DND-41 (cell line): ENCODE data around the gene STK11.

Source experiments
- ATAC-seq: fragments of 200-7000 bp; cut with Tn5 transposase; 3 replicates; pipeline ENCODE4 v1.9.1; 2021; ENCODE audit warnings: low read depth; ENCODE audit not compliant: insufficient read depth
- DNase-seq: peaks from one replicate; pipeline ENCODE4 v3.0.0-alpha.2; 2020
- H2AFZ ChIP-seq: 2 replicates; pipeline ENCODE4 v1.6.0; 2012; ENCODE audit warnings: low read depth, low read length
- H3K27ac ChIP-seq: 2 replicates; pipeline ENCODE4 v1.5.1; 2012; ENCODE audit warnings: low read length, inconsistent platforms
- H3K27me3 ChIP-seq: fragments of 200-600 bp; sonication (generic); 2 replicates; pipeline ENCODE4 v1.6.0; 2012; ENCODE audit warnings: low read length, mild to moderate bottlenecking, inconsistent platforms; ENCODE audit not compliant: insufficient read depth, poor library complexity
- H3K36me3 ChIP-seq: 2 replicates; pipeline ENCODE4 v1.5.1; 2012; ENCODE audit warnings: low read length, inconsistent platforms; ENCODE audit not compliant: insufficient read depth
- H3K4me1 ChIP-seq: 2 replicates; pipeline ENCODE4 v1.5.1; 2012; ENCODE audit warnings: mild to moderate bottlenecking, low read length; ENCODE audit not compliant: insufficient read depth
- H3K4me2 ChIP-seq: 2 replicates; pipeline ENCODE4 v1.6.0; 2012; ENCODE audit warnings: mild to moderate bottlenecking, moderate library complexity, low read length, inconsistent platforms; ENCODE audit not compliant: insufficient read depth
- H3K4me3 ChIP-seq, 2 experiments: fragments of 200-600 bp in 1 of 2; shearing (Covaris generic) in 1 of 2; 2 replicates each; pipeline ENCODE4 v1.5.1; 2012 to 2016; ENCODE audit warnings: inconsistent platforms in 2 of 2, low read length in 2 of 2, mild to moderate bottlenecking in 2 of 2, low read depth in 1 of 2, moderate library complexity in 1 of 2
- H3K79me2 ChIP-seq: 2 replicates; pipeline ENCODE4 v1.6.0; 2012; ENCODE audit warnings: low read length, inconsistent platforms; ENCODE audit not compliant: insufficient read depth
- H3K9ac ChIP-seq: 2 replicates; pipeline ENCODE4 v1.6.0; 2012; ENCODE audit warnings: low read depth, mild to moderate bottlenecking, inconsistent platforms, low read length, moderate library complexity
- H3K9me3 ChIP-seq: 2 replicates; pipeline ENCODE4 v1.5.1; 2012; ENCODE audit warnings: low read length, moderate library complexity, mild to moderate bottlenecking, inconsistent platforms; ENCODE audit not compliant: insufficient read depth, severe bottlenecking
- H4K20me1 ChIP-seq: 2 replicates; pipeline ENCODE4 v1.6.0; 2012; ENCODE audit warnings: low read length; ENCODE audit not compliant: insufficient read depth
- EZH2 ChIP-seq: IDR thresholded peaks from 3 replicates; pipeline ENCODE4 v1.6.1; 2012; ENCODE audit warnings: borderline replicate concordance, low read depth, mild to moderate bottlenecking, moderate library complexity, low read length, inconsistent platforms; ENCODE audit not compliant: severe bottlenecking
- TF ChIP-seq, protein P1 (sequence below): IDR thresholded peaks from 2 replicates; pipeline ENCODE4 v1.5.1; 2012; ENCODE audit warnings: borderline replicate concordance, low read length, moderate library complexity, mild to moderate bottlenecking; ENCODE audit not compliant: poor library complexity, severe bottlenecking; ENCODE audit errors: extremely low read depth

STK11 gene

DNA sequence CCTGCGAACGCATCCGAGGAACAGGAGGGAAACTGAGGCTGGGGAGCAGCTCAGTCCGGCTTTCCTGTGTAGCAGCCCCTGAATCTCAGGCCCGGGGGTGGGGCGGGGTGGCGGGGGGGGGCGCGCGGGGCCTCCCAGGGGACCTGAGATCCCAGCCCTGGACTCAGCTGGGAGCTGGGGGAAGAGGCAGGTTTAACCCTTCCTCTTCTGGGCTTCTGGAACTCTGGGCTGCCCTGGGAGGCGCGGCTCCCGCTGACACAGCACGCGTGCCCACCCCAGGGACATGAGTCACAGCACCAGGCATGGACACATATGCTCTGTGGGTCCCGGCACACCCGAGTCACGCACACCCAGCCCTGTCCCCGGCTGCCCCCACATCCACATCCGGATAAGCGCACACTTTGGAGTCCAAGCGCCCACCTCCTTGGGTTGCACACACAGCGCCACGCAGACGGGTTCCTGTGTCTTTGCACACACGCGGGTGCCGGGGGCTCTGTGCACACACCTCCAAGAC lies 60.1 kb downstream of the STK11 start:
- peaks cover 17% of the 10 kb centered on the region for H3K79me2 ChIP-seq
- H3K4me3 ChIP-seq = no peak overlapping the region
- H2AFZ ChIP-seq = no peak overlapping the region
- no peak overlapping the region for H3K9ac ChIP-seq
- peaks cover 47% of the 10 kb centered on the region for H3K4me1 ChIP-seq
- ATAC-seq (no peak), DNase-seq (no peak)
- no peak overlapping the region for H3K4me2 ChIP-seq
- H4K20me1 ChIP-seq = peaks cover 11% of the 10 kb centered on the region
- no peaks in the 10 kb centered on the region for H3K9me3 ChIP-seq
- peaks cover 4% of the 10 kb centered on the region for H3K27me3 ChIP-seq
- TF ChIP-seq, protein P1, sequence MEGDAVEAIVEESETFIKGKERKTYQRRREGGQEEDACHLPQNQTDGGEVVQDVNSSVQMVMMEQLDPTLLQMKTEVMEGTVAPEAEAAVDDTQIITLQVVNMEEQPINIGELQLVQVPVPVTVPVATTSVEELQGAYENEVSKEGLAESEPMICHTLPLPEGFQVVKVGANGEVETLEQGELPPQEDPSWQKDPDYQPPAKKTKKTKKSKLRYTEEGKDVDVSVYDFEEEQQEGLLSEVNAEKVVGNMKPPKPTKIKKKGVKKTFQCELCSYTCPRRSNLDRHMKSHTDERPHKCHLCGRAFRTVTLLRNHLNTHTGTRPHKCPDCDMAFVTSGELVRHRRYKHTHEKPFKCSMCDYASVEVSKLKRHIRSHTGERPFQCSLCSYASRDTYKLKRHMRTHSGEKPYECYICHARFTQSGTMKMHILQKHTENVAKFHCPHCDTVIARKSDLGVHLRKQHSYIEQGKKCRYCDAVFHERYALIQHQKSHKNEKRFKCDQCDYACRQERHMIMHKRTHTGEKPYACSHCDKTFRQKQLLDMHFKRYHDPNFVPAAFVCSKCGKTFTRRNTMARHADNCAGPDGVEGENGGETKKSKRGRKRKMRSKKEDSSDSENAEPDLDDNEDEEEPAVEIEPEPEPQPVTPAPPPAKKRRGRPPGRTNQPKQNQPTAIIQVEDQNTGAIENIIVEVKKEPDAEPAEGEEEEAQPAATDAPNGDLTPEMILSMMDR = no peak
- no peak for TF ChIP-seq EZH2
- H3K36me3 ChIP-seq = peaks cover 12% of the 10 kb centered on the region
- H3K27ac ChIP-seq = no peak overlapping the region

DNA sequence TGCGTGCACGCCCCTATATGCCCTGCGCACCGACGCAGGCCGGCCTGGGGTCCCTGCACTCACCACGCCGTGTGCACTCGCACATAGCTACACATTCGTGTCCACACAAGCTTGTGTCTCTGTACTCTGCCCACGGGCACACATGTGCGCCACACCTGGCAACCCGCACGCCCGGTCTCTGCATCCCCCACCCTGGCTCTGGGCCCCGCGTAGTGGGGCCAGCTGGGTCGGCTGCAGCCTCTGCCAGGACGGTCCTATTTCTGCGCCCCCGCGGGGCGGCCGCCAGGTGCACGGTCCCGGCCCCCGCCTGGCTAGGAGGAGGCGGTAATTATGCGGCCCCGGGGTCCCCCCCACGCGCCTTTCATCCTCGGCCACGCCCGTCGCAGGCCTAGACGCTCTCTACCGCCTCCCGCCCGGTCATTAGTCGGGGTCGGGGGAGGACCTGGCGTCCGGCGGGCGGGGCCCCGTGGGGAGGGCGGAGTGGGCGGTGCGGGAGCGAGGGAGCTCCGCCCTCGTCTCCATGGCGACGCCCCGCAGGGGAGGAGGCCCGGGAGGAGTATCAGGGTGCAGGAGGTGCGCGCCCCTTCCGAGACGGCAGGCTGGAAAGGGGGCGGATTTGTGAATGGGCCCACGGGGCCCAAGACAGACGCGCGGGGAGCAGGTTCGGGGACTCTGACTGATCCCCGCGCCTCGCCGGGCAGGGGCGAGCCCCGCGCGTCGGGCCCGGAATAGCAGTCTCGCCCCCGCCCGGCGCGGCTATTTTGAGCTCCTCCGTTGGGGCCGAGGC lies 60.7 kb downstream of the STK11 start:
- no peak for ATAC-seq
- H3K36me3 ChIP-seq = peaks cover 18% of the 10 kb centered on the region
- H4K20me1 ChIP-seq = peaks cover 18% of the 10 kb centered on the region
- H3K4me2 ChIP-seq = peak overlapping the region; percentile 72
- H3K27me3 ChIP-seq = peaks cover 4% of the 10 kb centered on the region
- peak overlapping the region in 1 of 2 experiments; percentile 51; a peak in 2 of 4 replicates for H3K4me3 ChIP-seq
- no peak overlapping the region for H3K27ac ChIP-seq
- H3K9ac ChIP-seq = peak overlapping the region; percentile 52
- H3K79me2 ChIP-seq = peaks cover 22% of the 10 kb centered on the region
- peaks cover 50% of the 10 kb centered on the region for H3K4me1 ChIP-seq
- DNase-seq = peak; percentile 54
- no peak for TF ChIP-seq EZH2
- TF ChIP-seq, protein P1 = no peak
- H2AFZ ChIP-seq = peak overlapping the region; percentile 49; the same call in 1 of the 2 replicates
- H3K9me3 ChIP-seq = no peaks in the 10 kb centered on the region

DNA sequence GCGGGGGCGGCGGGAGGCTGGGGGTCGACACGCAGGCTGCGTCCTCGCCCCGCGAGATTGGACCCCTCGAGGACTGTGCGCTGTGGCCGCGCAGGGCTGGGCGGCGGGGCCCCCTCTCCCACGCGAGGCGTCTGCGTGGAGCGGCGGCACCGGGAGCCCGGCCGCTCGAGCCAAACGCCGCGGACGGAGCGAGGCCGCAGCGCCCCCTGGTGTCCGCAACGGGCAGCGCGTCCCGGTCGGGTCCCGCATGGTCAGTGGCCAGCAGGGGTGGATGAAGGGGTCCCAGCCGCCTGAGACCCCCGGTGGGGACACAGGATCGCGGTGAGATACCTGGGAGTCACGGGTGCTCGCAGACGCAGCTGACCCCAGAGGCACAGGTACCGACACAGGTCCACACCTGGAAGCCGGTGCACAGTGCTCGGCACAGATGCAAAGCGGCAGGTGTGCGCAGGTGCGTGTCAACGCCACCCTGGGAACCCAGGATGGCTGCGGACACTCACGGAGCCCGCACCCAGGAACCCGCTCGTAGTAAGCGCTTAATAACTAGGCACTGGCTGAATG lies 61.4 kb downstream of the STK11 start:
- DNase-seq (peak; percentile 55), ATAC-seq (no peak)
- peaks cover 25% of the 10 kb centered on the region for H4K20me1 ChIP-seq
- TF ChIP-seq, protein P1 = peak; percentile 93
- TF ChIP-seq EZH2 = no peak
- no peak overlapping the region for H3K27ac ChIP-seq
- H3K4me1 ChIP-seq = peaks cover 50% of the 10 kb centered on the region
- peak overlapping the region in 1 of 2 experiments; percentile 51; a peak in 2 of 4 replicates for H3K4me3 ChIP-seq
- H3K79me2 ChIP-seq = peaks cover 28% of the 10 kb centered on the region
- peaks cover 4% of the 10 kb centered on the region for H3K27me3 ChIP-seq
- no peaks in the 10 kb centered on the region for H3K9me3 ChIP-seq
- H3K9ac ChIP-seq = peak overlapping the region; percentile 52
- peak overlapping the region; percentile 72 for H3K4me2 ChIP-seq
- peaks cover 25% of the 10 kb centered on the region for H3K36me3 ChIP-seq
- H2AFZ ChIP-seq = peak overlapping the region; percentile 49; the same call in 1 of the 2 replicates
